Calu3 (cell line): Measurements from ENCODE around the gene SPATA19. TPM values are rescaled to one million over a fixed set of nuclear protein-coding genes. Genes with fewer than 3 reads are reported as not detected.

Experiments used
- BruUV-seq: library from RNA; stranded (reverse); fragments of 400-500 nt; replicated peaks from 2 replicates; lab custom pipeline; 2021; lab: Mats Ljungman, UMichigan
- CTCF ChIA-PET: fragments of 300-600 bp; sonication (Branson Sonifier 250); formaldehyde crosslinking; loops from one replicate; lab custom pipeline; 2022; ENCODE audit warnings: antibody characterized with exemption; lab: Charles Lee
- DNase-seq: peaks from one replicate; pipeline ENCODE4 v3.0.0; 2022
- H3K27ac Mint-ChIP-seq: one replicate; pipeline ENCODE4 v1.8.0; 2022; ENCODE audit warnings: mixed read lengths; ENCODE audit not compliant: unreplicated experiment
- H3K27me3 Mint-ChIP-seq: one replicate; pipeline ENCODE4 v1.8.0; 2022; ENCODE audit warnings: mixed read lengths; ENCODE audit not compliant: unreplicated experiment
- H3K36me3 Mint-ChIP-seq: one replicate; pipeline ENCODE4 v1.8.0; 2022; ENCODE audit warnings: mild to moderate bottlenecking, moderate library complexity, mixed read lengths; ENCODE audit not compliant: insufficient read depth, unreplicated experiment
- H3K4me1 Mint-ChIP-seq: one replicate; pipeline ENCODE4 v1.8.0; 2022; ENCODE audit warnings: mild to moderate bottlenecking, low read depth, mixed read lengths; ENCODE audit not compliant: unreplicated experiment
- H3K4me3 Mint-ChIP-seq: one replicate; pipeline ENCODE4 v1.8.0; 2022; ENCODE audit warnings: mild to moderate bottlenecking, low read depth, moderate library complexity, mixed read lengths; ENCODE audit not compliant: unreplicated experiment
- H3K9me3 Mint-ChIP-seq: one replicate; pipeline ENCODE4 v1.8.0; 2022; ENCODE audit warnings: low read depth, mixed read lengths; ENCODE audit not compliant: unreplicated experiment
- CTCF ChIP-seq: fragments of 200-600 bp; IDR thresholded peaks from one replicate; pipeline ENCODE4 v1.8.0; 2022; ENCODE audit warnings: antibody characterized with exemption; ENCODE audit not compliant: unreplicated experiment
- intact Hi-C: fragments of 100-400 bp; cut with micrococcal nuclease; formaldehyde crosslinking; loops from one replicate; pipeline ENCODE4 v1.10.0; 2022; ENCODE audit not compliant: unreplicated experiment
- total RNA-seq: library from RNA; stranded (reverse); gene quantifications from 2 replicates; pipeline ENCODE4 v1.2.3, GENCODE V29; 2022

The SPATA19 gene
- total RNA-seq, 1 experiment from 2014 or later: not detected

- DNase-seq: no peak
- Mint-ChIP-seq H3K36me3 (no peaks in the 10 kb centered on the region), H3K27me3 (no peaks in the 10 kb centered on the region), H3K4me3 (no peak overlapping the region), H3K4me1 (no peaks in the 10 kb centered on the region), H3K9me3 (peaks cover 10% of the 10 kb centered on the region), H3K27ac (no peak overlapping the region)
- BruUV-seq: no TSS peak
- CTCF ChIA-PET: no interaction called here
- intact Hi-C loops: no loop called here
- TF ChIP-seq CTCF: no peak
Observed at GRCh38 chr11:133811850-133812685, 33.2 kb downstream of the SPATA19 start.

GRCh38 chr11:133810766-133811165, 34.5 kb downstream of the SPATA19 start:
- H3K4me1 Mint-ChIP-seq: no peaks in the 10 kb centered on the region
- BruUV-seq: no TSS peak
- no peak for DNase-seq
- H3K27me3 Mint-ChIP-seq: no peaks in the 10 kb centered on the region
- TF ChIP-seq CTCF: no peak
- H3K9me3 Mint-ChIP-seq: peaks cover 10% of the 10 kb centered on the region
- H3K36me3 Mint-ChIP-seq: no peaks in the 10 kb centered on the region
- intact Hi-C loops: no loop called here
- no peak overlapping the region for H3K4me3 Mint-ChIP-seq
- CTCF ChIA-PET: no interaction called here
- H3K27ac Mint-ChIP-seq: no peak overlapping the region

- intact Hi-C loops: no loop called here
- no peaks in the 10 kb centered on the region for H3K4me1 Mint-ChIP-seq
- no TSS peak for BruUV-seq
- no peaks in the 10 kb centered on the region for H3K27me3 Mint-ChIP-seq
- CTCF ChIA-PET: no interaction called here
- DNase-seq: no peak
- H3K27ac Mint-ChIP-seq: no peak overlapping the region
- no peak for TF ChIP-seq CTCF
- H3K9me3 Mint-ChIP-seq: peaks cover 10% of the 10 kb centered on the region
- no peaks in the 10 kb centered on the region for H3K36me3 Mint-ChIP-seq
- no peak overlapping the region for H3K4me3 Mint-ChIP-seq
Observed at GRCh38 chr11:133809569-133810491, 35.5 kb downstream of the SPATA19 start.

- no TSS peak for BruUV-seq
- H3K27me3 Mint-ChIP-seq: no peaks in the 10 kb centered on the region
- no peaks in the 10 kb centered on the region for H3K4me1 Mint-ChIP-seq
- peaks cover 12% of the 10 kb centered on the region for H3K9me3 Mint-ChIP-seq
- no peak overlapping the region for H3K4me3 Mint-ChIP-seq
- intact Hi-C loops: no loop called here
- CTCF ChIA-PET: no interaction called here
- no peaks in the 10 kb centered on the region for H3K36me3 Mint-ChIP-seq
- no peak overlapping the region for H3K27ac Mint-ChIP-seq
- no peak for TF ChIP-seq CTCF
- no peak for DNase-seq
Observed at GRCh38 chr11:133808393-133809140, 36.7 kb downstream of the SPATA19 start.
